HG03521 (cell line): ENCODE results near the gene ECSCR.

Experiments used
- ATAC-seq: cut with Tn5 transposase; IDR thresholded peaks from one replicate; pipeline ENCODE4 v1.9.1; 2021; ENCODE audit warnings: mild to moderate bottlenecking, moderate library complexity; ENCODE audit not compliant: unreplicated experiment

Gene ECSCR

DNA sequence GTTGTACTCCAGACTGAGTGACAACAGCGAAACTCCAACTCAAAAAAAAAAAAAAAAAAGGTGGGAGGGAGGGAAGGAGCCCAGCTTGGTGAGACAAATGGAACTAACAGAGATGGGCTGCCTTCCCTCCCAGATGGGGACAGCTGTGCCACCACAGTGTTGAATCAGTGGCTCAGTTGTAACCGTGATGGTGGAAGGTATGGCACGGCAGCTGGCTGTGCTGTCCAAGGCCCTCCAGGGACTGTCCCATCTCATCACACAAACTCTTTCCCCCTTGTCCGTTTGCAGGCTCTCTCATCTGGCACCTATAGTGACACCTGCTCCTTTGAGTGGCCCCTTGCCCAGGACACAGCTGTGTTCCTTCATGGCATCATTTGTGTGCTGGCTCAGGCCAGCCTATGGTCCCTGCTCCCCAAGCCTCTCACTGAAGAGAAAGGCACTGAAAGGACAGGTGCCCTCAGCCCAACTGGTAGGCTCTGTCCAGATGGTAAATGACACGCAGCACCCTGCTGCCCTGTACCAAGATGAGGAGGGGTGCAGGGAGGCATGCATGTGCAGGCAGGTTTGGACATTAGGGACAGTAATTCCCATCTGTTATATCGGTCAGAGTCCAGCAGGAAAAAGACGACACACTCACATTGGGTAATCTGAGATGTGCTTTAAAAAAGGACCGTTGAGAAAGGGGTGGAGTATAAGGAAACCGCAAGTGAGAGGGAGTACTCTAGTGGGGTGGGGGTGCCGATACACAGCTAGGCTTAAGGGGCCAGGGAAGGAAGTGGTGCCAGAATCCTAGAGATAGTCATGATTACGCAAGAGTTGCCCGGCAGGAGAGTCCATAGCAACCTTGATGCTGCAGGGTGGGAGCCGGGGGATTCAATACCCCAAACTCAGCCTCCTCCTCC is 12.6 kb upstream of the ECSCR start:
- no peak for ATAC-seq

DNA sequence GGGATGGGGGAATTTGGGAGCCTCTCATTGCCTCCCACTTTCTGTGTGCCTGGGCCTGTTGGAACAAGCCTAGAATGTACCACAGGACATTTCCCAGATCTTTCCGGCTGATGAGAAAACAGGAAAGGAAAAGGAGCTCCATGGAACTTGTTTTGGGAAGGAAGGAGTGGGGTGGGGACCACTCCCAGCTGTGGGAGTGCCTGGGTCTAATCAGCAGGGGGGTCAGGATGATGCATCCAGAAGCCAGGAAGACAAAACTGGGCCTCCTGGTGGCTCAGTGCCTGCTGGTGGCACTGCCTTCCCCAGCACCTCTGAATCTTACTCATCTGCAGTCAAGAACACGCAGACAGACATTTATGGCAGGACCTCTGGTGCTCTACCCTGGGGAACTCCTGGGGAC is 11.0 kb upstream of the ECSCR start:
- no peak for ATAC-seq

DNA sequence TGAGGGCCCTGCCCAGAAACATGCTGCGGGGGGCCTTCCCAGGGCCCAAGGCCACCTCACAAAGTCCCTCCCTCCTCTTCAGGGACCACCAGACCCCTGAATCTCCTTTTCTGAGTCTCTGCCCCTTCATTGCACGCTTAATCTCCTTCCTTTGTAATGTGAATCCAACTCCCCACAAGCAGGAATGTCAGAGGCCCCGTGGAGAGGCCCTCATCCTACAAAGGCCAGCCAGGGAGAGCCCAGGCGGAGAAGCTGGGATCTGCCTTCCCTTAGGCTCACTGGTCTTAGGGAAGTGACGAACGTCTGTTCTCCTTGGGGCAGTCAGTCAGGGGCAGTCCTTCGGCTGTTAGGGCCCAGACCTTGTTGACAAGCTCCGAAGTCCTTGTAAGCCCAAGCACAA is 10.6 kb upstream of the ECSCR start:
- no peak for ATAC-seq

DNA sequence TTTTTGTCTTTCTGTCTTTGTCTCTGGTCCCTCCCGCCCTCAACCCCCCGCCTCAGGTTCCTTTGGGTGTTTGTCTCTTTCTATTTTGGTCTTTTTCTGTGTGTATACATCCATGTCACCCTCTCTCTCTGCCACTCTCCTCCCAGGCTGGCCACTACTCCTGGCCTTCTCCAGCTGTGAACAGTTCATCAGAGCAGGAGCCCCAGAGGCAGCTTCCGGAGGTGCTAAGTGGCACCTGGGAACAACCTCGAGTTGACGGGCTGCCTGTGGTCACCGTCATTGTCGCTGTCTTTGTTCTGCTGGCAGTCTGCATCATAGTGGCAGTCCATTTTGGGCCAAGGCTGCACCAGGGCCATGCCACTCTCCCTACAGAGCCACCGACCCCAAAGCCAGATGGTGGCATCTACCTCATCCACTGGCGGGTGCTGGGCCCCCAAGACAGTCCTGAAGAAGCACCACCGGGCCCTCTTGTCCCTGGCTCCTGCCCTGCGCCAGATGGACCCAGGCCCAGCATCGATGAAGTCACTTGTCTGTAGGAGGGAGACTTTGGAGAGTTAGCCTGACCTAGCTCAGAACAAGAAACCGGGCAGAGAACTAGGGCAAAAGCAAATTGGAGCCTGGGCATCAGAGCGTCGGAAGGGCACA is 10.0 kb upstream of the ECSCR start:
- no peak for ATAC-seq

DNA sequence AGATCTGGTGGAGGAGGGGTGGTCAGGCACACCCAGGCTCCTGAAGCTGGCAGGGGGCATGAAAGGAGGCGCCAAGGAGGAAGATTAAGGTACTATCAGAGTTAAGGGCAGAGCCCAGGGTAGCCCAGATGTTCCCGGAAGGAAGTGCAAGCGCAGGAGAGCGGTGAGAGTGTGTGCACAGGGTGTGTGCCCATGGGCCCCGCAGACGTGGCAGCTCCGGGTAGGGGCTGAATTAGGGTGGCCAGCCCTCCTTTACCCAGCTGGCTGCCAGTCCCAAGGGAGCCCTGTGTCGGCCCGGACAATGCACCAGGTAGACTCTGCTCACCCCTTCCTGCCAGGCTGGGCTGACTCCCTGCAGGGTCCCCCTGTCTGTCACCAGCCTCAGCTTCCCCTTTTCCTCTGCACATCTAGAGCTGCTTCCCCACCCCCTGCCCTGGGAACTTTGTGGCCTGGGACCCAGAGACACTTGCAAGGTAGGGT is 8.3 kb upstream of the ECSCR start, which contains the start of gene SMIM33:
SMIM33 (plus strand) TSS at position 184 of the 480 bp plus-strand sequence; CDS start at position 302, 118 bp downstream.
- no peak for ATAC-seq

DNA sequence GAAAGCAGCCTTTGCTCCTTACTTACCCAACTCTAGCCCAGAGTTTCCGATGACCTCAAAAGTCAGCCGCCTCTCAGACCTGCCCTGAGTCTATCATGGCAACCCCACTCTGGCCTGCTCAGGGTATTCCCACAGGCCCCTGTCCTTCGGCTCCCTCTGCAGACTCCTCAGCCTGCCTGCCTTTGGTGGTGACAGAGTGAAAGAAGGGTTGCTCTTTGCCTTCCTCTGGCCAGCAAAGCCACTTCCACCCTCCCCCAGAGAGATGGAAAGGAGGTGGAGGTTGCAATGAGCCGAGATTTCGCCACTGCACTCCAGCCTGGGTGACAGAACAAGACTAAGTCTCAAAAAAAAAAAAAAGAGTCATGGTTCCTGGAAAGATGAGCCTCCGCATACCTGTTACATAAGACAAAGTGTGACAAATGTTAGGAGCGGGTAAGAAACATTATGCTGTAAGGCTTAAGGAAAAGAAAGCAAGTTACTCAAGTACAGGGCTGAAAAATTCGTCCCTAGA is 5.9 kb upstream of the ECSCR start:
- no peak for ATAC-seq

DNA sequence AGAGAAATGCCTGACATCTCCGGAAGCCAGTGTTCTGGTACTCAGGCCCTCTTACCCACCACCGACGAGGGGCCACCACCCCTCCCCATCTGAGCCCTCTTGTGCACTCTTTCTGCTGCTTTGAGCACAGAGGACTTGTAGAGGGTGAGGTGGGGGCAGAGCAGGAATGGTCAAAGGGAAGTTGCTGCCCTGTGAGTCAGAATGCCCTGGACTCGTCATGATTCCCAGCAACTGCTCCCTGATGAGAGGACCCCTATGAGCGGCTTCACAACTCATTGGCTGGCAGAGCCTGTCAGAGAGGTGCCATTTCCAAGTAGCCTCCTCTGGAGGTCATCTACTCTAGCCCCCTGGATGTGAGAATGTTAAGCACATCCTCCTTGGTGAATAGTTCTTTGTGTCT is 845 bp downstream of the ECSCR start:
- no peak for ATAC-seq

DNA sequence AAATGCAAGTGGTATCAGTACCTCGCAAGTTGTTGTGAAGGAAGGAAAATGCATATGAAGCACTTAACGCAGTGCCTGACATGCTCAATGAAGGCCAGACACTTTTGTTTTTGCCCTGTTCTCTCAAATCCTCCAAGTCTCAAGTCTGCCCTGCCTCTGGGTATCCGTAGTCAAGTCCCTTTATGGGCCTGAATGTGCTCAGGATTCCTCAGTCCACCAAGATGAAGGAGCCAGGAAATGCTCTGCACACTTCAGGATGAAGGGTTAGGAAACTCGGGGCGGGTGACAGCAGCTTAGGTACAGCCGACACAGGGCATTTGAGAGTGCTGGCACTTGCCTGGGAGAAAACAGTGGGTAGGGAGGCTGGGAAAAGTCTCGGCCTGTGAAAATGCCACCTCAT is 1.4 kb downstream of the ECSCR start:
- ATAC-seq: no peak

DNA sequence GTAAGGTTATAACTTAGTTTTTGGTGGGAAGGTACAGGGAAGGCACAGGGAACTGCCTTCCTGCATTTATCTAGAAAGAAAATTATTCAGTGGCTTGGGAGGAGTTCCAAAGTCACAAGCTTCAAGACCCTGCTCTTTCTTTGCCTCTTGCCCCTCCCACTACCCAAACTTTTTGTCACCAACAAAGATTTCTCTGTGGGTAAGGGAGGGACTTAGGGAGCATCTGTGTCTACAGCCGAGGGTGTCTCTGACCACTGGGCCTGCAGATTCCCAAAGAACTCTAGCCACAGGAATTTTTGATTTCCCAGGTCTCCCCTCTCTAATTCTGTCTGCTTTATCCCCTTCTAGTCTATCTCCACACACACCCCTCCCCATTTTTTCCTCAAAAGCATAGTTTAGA is 2.1 kb downstream of the ECSCR start:
- ATAC-seq: no peak

DNA sequence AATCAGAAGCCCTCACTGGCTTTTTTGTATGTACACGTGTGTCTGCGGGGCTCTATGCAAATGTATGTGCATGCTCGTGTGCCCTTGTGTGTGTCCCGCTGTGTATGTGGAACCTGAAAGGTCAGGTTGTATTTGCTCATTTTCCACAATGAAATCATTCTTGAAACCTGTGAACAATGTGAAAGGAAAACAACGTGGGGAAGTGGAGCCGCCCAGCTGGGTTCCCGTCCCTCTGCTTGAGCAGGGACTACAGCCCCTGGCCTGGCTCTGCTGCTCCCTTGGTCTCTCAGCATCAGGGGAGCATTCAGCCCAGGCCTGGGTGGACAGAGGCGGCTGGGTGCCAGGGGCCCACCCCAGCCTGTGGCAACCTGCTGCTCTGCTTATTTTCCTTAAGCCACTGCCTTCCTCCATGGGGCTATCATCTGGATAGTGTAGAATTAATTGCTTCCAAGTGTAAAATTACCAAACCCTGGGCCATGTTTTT is 3.0 kb downstream of the ECSCR start:
- ATAC-seq: peak; percentile 30

DNA sequence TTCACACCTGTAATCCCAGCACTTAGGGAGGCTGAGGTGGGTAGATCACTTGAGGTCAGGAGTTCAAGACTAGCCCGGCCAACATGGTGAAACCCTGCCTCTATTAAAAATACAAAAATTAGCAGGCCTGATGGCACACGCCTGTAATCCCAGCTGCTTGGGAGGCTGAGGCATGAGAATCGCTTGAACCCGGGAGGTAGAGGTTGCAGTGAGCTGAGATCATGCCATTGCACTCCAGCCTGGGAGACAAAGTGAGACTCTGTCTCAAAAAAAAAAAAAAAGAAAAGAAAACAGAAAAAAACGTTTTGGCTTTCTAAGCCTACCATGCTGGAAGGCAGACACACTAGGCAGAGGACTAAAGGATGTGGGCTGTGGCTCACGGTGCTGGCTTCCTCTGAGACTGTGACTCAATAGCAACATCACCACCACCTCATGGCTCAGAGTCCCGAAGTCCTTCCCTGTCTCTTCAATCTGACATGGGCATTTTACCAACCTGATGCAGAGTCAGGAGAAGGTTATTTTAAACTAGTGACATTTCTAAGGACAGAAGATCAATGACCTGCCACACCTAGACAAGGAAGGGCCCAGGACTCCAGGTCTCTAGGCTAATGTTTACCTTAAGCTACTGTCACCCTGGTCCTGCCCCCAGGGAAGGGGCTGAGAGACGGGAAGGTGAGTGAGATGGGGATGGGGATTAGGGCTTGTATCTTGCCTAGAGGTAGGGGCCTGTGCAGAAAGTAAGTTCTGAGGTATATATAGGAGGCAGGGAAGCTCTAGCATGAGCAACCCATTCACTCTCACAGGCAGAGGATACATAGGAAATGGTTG is 3.7 kb downstream of the ECSCR start:
- peak; percentile 61 for ATAC-seq

DNA sequence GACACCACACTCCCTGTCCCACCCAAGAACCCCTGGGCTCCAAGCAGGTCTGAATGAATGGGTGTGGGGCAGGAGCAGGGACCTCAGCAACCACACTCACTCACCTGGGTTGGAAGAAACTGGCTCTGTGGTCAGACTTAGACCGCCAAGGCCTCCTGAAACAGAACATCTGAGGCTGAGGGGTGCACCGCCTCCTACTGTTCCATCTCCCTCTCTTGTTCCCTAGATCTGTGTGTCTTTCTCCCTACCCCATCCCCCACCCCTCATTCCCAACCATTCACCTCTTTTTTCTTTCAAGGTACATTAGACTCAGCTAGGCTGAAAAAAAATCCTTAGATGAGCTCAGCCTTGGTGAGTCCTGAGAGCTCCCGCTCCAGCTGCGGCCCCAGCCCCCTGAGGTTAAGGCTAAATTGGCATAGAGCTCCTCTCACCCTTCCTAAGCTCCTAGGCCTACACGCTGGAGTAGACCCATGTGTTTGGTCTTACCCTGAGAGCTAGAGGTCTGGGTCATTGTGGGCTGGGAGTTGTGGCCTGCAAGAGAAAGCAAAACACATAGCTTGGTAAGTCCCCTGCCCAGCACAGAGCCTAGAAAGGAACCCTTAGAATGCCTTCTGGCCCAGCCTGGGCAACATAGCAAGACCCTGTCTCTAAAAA is 4.8 kb downstream of the ECSCR start:
- no peak for ATAC-seq

DNA sequence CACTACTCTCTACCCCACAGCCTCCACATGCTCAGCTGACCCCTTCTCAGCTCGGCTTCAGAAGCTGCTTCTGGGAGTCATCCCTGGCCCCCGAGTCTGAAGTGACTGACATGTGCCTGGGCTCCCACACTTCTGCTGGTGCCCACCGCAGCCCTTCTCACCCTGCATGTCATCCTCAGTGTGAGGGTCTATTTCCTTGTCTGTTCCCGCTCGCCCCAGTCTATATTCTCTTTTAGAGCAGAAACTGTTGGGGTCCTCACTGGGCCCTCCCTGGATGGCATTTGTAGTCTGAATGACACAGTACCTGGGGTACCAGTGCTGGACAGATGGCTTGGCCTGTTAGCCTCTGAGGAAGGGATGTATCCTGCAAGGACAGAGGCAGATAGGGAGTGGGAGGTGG is 5.3 kb downstream of the ECSCR start:
- no peak for ATAC-seq

DNA sequence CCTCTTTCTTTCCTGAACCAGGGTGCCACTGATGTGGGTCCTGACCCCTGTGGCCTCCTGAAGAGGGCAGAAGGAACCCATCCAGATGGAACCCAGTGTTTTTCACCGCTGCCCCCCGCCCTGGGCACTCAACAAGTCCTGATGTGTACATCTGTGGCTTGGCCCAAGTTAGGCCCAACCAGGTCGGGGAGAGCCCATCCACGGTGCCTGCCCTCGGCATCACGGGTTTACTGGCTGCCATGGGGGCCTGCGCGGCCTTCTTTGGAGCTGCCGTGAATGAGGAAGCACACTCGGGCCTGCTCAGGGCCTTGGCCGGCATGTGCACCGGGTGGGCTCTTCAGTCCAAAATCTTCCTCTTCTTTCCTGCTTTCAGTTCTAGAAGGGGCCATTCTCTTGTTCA is 5.8 kb downstream of the ECSCR start:
- no peak for ATAC-seq

DNA sequence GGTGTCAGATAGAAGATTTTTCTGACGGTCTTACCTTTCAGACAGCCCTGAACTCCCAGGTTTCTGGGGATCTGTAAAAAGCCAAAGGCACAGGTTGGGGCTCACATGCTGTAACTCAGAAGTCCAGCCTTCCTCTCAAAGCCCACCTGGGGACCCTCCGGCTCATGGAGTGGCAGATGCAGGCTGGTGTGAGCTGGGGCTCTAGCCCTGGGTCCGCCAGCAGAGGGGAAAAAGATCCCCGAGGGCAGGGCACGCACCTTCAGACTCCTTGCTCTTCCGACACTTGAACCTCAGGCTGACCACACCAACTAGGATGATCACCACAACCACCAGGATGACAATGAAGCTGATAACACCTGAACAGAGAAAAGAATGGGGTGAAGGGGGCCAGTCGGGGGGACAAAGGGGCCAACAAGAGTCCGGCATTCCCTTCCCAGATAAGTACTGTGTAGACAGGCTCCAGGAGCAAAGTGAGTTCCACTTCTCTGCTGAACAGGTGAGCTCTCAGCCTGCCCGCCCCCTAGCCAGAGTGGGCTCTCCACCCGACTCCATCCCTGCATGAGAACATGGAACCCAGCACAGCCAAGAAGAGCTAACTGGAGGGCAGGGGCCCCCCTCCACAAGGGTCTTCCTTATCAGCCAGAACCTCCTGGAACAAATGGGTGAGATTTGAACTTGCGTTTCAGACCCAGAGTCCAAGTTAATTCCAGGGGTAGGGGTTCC is 7.8 kb downstream of the ECSCR start:
- ATAC-seq: no peak

DNA sequence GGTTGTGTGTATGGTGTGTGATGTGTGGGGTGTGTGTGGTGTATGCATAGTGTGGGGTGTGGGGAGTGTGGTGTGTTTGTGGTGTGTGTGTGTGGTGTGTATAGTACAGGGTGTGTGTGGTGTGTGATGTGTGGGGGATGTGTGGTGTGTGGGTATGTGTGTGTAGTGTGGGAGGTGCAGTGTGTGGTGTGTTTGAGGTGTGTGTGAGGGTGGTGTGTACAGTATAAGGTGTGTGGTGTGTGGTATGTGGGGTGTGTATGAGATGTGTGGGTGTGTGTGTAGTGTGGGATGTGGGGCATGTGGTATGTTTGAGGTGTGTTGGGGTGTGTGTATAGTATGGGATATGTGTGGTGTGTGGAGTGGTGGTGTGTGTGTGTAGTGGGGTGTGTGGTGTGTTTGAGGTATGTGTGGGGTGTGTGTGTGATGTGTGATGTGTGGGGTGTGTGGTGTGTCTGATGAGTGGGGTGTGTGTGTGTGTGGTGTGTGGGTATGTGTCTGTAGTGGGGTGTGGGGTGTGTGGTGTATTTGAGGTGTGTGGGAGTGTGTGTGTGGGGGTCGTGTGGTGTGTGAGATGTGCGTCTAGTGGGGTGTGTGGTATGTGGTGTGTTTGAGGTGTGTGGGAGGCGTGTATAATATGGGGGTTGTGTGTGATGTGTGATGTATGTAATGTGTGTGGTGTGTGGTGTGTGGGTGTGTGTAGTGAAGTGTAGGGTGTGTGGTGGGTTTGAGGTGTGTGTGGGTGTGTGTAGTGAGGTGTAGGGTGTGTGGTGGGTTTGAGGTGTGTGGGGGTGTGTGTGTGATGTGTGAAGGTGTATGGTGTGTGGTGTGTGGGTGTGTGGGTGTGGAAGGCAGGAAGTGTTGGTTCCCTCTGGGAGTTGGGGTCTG is 8.6 kb downstream of the ECSCR start:
- ATAC-seq: no peak

DNA sequence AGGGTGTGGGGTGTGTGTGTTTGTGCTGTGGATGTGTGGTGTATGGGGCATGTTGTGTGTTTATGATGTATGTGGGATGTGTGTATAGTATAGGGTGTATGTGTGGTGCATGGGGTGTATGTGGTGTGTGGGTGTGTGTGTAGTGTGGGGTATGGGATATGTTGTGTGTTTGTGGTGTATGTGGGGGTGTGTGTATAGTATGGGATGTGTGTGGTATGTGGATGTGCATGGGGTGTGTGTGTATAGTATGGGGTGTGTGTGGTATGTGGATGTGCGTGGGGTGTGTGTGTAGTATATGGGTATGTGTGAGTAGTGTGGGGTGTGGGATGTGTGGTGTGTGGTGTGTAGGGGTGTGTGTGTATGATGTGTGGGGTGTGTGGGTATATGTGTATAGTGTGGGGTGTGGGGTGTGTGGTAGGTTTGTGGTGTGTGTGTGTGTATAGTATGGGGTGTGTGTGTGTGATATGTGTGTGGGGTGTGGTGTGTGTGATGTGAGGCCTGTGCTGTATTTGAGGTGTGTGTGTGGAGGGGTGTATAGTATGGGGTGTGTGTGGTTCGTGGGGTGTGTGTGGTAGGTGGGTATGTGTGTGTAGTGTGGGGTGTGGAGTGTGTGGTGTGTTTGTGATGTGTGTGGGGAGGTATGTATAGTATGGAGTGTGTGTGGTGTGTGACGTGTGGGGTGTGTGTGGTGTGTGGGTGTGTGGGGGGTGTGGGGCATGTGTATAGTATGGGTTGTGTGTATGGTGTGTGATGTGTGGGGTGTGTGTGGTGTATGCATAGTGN is 10.5 kb downstream of the ECSCR start:
- ATAC-seq: no peak

DNA sequence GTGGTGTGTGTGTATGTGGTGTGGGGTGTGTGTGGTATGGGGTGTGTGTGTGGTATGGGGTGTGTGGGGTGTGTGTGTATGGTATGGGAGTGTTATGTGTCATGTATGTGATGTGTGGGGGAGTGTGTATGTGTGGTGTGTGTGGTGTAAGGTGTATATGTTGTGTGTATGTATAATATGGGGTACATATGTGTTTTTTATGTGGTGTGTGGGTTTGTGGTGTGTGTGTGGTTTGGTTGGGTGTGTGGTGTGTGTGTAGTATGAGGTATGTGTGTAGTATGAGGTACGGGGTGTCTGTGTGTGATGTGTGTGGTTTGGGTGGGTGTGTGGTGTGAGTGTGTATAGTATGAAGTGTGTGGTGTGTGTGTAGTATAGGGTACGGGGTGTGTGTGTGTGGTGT is 11.4 kb downstream of the ECSCR start:
- no peak for ATAC-seq
